ENCODE data around the gene ZFYVE28.

ZFYVE28 gene

DNA sequence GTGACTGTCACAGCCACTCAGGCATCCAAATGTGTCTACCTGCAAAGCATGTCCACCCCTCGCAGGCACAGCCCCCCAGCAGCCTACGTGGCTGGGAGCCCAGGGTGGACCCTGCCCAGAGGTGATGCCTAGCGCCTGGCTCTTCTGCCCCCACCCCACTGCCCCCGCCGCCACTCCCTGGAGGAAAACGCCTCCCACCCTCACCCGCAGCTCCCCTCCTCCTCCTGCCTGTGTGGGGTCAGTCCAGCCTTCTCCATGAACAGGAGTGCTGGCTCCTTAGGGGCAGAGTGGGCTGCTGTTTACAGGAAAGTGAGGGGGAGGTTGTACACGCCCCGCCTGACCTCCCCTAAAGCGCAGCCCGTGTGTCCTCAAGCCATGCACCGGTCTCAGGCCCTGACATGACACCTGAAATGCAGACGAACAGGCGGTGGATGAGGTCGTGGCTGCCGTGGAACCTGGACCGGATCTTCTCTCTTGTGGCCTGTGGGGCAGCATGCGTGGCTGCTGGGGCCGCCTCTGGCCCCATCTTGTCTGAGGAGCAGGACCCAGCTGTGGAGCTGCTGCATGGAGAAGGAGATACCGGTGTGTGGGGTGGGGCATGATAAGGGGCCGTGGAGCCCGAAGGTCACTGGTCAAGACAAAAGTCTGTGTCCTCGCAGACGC is 144.7 kb downstream of the ZFYVE28 start:
- TF ChIP-seq SIN3A (IDR thresholded peaks at IDR 0.05; ENCODE audit: borderline replicate concordance, insufficient read depth, low read length) (no peak), FOXP2 (optimal IDR thresholded peaks at IDR 0.05; ENCODE audit: borderline replicate concordance, extremely low read depth, extremely low read length, insufficient read depth) (no peak), POLR2AphosphoS5 (IDR thresholded peaks at IDR 0.05; ENCODE audit: low read depth, low read length) (no peak)
- TF ChIP-seq, protein P1, sequence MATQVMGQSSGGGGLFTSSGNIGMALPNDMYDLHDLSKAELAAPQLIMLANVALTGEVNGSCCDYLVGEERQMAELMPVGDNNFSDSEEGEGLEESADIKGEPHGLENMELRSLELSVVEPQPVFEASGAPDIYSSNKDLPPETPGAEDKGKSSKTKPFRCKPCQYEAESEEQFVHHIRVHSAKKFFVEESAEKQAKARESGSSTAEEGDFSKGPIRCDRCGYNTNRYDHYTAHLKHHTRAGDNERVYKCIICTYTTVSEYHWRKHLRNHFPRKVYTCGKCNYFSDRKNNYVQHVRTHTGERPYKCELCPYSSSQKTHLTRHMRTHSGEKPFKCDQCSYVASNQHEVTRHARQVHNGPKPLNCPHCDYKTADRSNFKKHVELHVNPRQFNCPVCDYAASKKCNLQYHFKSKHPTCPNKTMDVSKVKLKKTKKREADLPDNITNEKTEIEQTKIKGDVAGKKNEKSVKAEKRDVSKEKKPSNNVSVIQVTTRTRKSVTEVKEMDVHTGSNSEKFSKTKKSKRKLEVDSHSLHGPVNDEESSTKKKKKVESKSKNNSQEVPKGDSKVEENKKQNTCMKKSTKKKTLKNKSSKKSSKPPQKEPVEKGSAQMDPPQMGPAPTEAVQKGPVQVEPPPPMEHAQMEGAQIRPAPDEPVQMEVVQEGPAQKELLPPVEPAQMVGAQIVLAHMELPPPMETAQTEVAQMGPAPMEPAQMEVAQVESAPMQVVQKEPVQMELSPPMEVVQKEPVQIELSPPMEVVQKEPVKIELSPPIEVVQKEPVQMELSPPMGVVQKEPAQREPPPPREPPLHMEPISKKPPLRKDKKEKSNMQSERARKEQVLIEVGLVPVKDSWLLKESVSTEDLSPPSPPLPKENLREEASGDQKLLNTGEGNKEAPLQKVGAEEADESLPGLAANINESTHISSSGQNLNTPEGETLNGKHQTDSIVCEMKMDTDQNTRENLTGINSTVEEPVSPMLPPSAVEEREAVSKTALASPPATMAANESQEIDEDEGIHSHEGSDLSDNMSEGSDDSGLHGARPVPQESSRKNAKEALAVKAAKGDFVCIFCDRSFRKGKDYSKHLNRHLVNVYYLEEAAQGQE (IDR thresholded peaks at IDR 0.05; ENCODE audit: insufficient read depth in 1 of 2, low read depth in 2 of 2, low read length in 2 of 2), result no peak

DNA sequence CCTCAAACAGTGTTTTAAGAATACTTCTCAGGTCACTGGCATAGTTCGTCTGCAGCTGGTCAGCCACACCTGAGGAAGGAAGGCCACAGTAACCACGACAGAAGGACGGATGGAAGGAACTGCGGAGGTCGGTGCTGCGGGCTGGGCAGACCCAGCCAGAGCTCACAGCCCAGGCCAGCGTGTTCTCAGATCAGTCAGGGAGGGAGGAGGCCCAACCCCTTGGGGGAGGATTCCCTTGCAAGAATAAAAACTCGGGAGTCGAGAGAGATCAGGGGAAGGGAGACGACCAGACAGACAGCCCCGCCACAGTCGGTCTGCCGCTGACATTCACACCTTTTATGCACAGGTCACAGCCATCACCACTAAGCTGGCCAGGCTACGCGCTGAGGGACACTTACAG is 145.2 kb downstream of the ZFYVE28 start:
- TF ChIP-seq, protein P1 (IDR thresholded peaks at IDR 0.05; ENCODE audit: insufficient read depth in 1 of 2, low read depth in 2 of 2, low read length in 2 of 2), result no peak
- TF ChIP-seq TAF1 (IDR thresholded peaks at IDR 0.05; ENCODE audit: borderline replicate concordance, insufficient read depth, low read length) (no peak), SIN3A (IDR thresholded peaks at IDR 0.05; ENCODE audit: borderline replicate concordance, insufficient read depth, low read length) (no peak), POLR2AphosphoS5 (IDR thresholded peaks at IDR 0.05; ENCODE audit: low read depth, low read length) (no peak), FOXP2 (optimal IDR thresholded peaks at IDR 0.05; ENCODE audit: borderline replicate concordance, extremely low read depth, extremely low read length, insufficient read depth) (no peak)

DNA sequence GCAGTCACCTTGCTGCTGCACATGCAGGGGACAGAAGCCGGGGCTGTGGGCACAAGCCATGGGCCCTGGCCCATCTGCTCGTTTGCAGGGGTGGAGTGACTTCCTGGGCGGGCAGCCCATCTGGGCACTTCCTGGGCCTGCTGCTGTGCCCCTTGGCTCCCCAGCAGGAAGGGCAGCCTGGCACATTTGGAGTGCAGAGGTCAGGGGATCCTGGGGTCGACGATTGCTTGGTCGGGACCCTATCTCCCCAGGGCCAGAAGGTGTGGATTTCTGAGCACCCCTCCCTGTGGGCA is 145.7 kb downstream of the ZFYVE28 start:
- TF ChIP-seq FOXP2 (optimal IDR thresholded peaks at IDR 0.05; ENCODE audit: borderline replicate concordance, extremely low read depth, extremely low read length, insufficient read depth) (no peak), POLR2AphosphoS5 (IDR thresholded peaks at IDR 0.05; ENCODE audit: low read depth, low read length) (no peak), SIN3A (IDR thresholded peaks at IDR 0.05; ENCODE audit: borderline replicate concordance, insufficient read depth, low read length) (no peak), TAF1 (IDR thresholded peaks at IDR 0.05; ENCODE audit: borderline replicate concordance, insufficient read depth, low read length) (no peak)
- TF ChIP-seq, protein P1 (IDR thresholded peaks at IDR 0.05; ENCODE audit: insufficient read depth in 1 of 2, low read depth in 2 of 2, low read length in 2 of 2), result no peak

DNA sequence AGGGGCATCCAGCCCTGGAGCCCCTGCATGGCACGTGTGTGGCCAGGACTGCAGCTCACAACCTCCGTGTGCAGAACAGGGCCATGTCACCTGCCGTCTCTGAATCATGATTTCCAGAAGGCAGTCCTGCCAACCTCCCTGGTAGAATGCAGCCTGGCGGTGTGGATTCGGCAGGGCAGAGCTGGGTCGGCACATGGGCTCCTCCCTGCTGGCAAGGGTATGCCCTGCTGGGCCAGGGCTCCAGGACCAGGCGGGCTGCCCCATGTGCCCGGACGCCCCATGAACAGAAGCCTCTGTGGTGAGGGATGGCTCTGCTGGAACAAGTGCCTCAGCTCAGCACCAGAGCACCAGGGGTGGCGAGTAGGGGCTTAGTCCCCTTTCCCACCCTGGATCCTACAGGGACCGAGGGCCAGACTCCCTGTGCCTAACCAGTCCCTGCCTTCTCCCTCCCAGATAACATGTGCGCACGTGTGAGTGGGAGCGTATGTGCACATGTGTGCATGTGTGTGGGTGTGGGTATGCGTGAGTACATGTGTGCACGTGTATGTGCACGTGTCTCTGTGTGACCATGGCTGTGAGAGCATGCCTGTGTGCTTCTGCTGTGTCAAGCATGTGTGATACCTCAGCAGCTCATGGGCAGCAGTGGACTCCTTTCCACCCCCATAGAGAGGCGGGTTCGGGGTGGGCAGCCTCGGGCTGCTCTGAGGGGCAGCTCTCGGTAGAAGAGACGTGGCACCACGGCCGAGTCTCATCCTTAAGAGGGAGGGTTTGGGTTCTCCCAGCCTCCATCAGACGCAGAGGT is 146.2 kb downstream of the ZFYVE28 start:
- TF ChIP-seq, protein P1 (IDR thresholded peaks at IDR 0.05; ENCODE audit: insufficient read depth in 1 of 2, low read depth in 2 of 2, low read length in 2 of 2), result no peak
- TF ChIP-seq POLR2AphosphoS5 (IDR thresholded peaks at IDR 0.05; ENCODE audit: low read depth, low read length) (no peak), FOXP2 (optimal IDR thresholded peaks at IDR 0.05; ENCODE audit: borderline replicate concordance, extremely low read depth, extremely low read length, insufficient read depth) (no peak), SIN3A (IDR thresholded peaks at IDR 0.05; ENCODE audit: borderline replicate concordance, insufficient read depth, low read length) (no peak), TAF1 (IDR thresholded peaks at IDR 0.05; ENCODE audit: borderline replicate concordance, insufficient read depth, low read length) (no peak)
